NB4 (cell line): ENCODE measurements around the gene ARID5A.

ENCODE experiments used
- TF ChIP-seq, protein P1 (sequence below): IDR thresholded peaks from one replicate; pipeline ENCODE4 v1.5.1; 2012; ENCODE audit warnings: low read depth, low read length
- TF ChIP-seq, protein P2 (sequence below): IDR thresholded peaks from 2 replicates; pipeline ENCODE4 v1.6.1; 2011; ENCODE audit warnings: low read depth, low read length

DNA sequence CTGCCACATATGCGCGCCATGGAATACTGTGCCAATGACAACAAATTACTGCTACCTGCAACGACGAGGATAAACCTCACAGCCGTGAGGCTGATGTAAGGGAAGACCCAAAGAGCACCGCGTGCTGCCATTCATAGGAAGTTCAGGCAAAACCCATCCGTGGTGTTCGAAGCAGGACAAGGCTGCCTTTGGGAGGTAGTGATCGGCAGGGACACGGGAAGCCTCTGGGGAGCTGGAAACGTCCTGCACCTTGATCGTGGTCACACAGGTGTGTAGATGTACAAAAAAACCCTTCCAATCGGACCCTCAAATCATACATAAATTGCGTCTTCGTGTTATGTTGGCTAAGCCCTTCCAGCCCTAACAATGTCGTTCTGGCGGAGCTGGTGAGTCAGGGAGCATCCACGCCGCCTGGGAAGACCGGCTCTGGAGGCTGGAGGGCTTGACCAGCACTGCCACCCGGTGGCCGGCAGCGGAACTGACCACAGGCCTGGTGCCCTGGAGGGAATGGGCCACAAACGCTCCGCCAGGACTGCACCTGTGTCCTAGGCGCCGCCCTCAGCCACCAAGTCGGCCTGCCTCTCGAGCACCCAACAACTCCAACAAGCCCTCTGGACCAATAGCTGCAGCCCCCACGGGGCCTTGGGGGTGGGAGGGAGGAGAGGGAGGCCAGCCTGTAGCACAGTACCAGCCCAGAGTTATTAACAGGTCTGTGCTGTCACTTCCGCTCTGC, 27.3 kb upstream of the ARID5A start:
- TF ChIP-seq, protein P1, sequence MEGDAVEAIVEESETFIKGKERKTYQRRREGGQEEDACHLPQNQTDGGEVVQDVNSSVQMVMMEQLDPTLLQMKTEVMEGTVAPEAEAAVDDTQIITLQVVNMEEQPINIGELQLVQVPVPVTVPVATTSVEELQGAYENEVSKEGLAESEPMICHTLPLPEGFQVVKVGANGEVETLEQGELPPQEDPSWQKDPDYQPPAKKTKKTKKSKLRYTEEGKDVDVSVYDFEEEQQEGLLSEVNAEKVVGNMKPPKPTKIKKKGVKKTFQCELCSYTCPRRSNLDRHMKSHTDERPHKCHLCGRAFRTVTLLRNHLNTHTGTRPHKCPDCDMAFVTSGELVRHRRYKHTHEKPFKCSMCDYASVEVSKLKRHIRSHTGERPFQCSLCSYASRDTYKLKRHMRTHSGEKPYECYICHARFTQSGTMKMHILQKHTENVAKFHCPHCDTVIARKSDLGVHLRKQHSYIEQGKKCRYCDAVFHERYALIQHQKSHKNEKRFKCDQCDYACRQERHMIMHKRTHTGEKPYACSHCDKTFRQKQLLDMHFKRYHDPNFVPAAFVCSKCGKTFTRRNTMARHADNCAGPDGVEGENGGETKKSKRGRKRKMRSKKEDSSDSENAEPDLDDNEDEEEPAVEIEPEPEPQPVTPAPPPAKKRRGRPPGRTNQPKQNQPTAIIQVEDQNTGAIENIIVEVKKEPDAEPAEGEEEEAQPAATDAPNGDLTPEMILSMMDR = peak; percentile 96
- TF ChIP-seq, protein P2, sequence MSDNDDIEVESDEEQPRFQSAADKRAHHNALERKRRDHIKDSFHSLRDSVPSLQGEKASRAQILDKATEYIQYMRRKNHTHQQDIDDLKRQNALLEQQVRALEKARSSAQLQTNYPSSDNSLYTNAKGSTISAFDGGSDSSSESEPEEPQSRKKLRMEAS = 0 out of 2 replicates have a peak, but pooled peaks have one; percentile 26
